DMS79 treated with DMSO at 0.1 percent for 48 hours (cell line): Measurements from ENCODE around the gene DMTF1.
"Not testable (repeated sequence)": the region's sequence is repeated elsewhere in the genome, so short reads cannot be mapped to it uniquely, and the experiment has no call there.

Source experiments
- DNase-seq: peaks from one replicate; lab custom pipeline; 2025; lab: John Stamatoyannopoulos, UW

Gene DMTF1

GRCh38 chr7:87226495-87226894 lies 74.2 kb downstream of the DMTF1 start:
- DNase-seq: no peak

GRCh38 chr7:87231258-87231657 lies 79.0 kb downstream of the DMTF1 start:
- DNase-seq: peak; percentile 43

- no peak for DNase-seq
Observed at GRCh38 chr7:87231711-87232110, 79.5 kb downstream of the DMTF1 start.

GRCh38 chr7:87234949-87235348 lies 82.7 kb downstream of the DMTF1 start:
- no peak for DNase-seq

GRCh38 chr7:87238464-87239051 lies 86.3 kb downstream of the DMTF1 start:
- not testable (repeated sequence) for DNase-seq

DNA sequence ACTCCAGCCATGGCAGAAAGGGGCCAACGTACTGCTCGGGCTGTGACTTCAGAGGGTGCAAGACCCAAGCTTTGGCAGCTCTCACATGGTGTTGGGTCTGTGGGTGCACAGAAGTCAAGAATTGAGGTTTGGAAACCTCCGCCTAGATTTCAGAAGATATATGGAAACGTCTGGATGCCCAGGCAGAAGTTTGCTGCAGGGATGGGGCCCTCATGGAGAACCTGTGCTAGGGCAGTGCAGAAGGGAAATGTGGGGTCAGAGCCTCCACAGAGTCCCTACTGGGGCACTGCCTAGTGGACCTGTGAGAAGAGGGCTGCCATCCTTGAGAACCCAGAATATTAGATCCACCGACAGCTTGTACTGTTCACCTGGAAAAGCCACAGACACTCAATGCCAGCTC lies 93.4 kb downstream of the DMTF1 start:
- DNase-seq: not testable (repeated sequence)
